GM12864 (cell line): ENCODE results near the gene ZNF729.
"Not testable (repeated sequence)": the region's sequence is repeated elsewhere in the genome, so short reads cannot be mapped to it uniquely, and the experiment has no call there.

ENCODE experiments used
- DNase-seq: peaks from one replicate; pipeline ENCODE4 v3.0.0-alpha.2; 2011; ENCODE audit warnings: low read depth
- H3K4me3 ChIP-seq: 2 replicates; pipeline ENCODE4 v1.5.1; 2011; ENCODE audit warnings: mild to moderate bottlenecking, low read depth, low read length, control low read depth
- TF ChIP-seq, protein P1 (sequence below): IDR thresholded peaks from 2 replicates; pipeline ENCODE4 v1.5.1; 2011; ENCODE audit warnings: low read depth, mild to moderate bottlenecking, moderate library complexity, low read length, control low read depth, inconsistent platforms; ENCODE audit errors: missing control alignments

ZNF729 gene

DNA sequence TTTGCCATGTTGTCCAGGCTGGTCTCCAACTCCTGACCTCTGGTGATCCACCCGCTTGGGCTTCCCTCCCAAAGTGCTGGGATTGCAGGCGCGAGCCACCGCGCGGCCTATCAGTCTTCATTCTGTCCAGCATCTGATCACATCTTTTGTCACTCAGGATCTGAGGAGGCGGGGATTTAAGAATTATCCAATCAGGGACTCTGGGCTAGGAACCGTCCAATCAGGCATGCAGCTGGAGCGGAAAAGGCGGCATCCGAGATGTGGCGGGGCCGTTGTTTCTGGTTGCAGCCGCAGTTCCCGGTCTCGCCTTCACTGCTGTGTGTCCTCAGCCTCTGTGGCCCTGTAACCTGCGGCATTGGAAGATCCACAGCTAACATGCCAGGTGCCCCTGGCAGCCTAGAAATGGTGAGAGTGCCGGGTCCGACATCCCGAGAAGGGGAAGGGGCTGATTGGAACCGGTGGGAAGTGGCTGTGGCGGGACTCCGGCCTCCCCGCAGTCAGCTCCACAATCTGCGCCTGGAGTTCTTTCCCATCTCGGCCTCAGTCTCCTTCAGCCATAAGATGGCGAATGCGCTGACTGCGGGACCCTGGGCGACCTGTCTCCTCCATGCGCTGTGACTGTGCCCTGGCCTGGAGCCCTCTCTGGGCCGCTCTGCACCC is at the start of gene ZNF729:
Gene ZNF729 (plus strand): TSS at position 291 of the 660 bp plus-strand sequence. CDS start 85 bp downstream, at position 376.
- no peak for DNase-seq
- TF ChIP-seq, protein P1, sequence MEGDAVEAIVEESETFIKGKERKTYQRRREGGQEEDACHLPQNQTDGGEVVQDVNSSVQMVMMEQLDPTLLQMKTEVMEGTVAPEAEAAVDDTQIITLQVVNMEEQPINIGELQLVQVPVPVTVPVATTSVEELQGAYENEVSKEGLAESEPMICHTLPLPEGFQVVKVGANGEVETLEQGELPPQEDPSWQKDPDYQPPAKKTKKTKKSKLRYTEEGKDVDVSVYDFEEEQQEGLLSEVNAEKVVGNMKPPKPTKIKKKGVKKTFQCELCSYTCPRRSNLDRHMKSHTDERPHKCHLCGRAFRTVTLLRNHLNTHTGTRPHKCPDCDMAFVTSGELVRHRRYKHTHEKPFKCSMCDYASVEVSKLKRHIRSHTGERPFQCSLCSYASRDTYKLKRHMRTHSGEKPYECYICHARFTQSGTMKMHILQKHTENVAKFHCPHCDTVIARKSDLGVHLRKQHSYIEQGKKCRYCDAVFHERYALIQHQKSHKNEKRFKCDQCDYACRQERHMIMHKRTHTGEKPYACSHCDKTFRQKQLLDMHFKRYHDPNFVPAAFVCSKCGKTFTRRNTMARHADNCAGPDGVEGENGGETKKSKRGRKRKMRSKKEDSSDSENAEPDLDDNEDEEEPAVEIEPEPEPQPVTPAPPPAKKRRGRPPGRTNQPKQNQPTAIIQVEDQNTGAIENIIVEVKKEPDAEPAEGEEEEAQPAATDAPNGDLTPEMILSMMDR, result no peak
- no peak within 1 kb of the TSS for H3K4me3 ChIP-seq

DNA sequence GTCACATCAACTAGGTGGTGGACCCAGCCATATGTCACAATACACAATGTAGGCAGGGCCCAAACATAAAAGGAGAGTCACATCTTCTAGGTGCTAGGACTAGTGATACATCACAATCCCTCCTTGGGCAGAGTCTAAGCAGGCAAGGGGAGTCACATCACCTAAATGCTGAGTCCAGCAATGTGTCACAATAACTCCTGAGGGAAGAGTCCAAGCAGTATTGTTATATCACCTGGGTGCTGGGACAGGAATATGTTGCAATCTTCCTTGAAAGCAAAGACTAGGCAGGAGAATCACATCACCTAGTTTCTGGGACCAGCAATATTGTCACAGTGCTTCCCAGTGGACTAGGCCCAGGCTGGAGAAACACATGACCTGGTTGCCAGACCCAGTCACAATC is 29.4 kb upstream of the ZNF729 start:
- TF ChIP-seq, protein P1, result no peak
- no peak for DNase-seq
- no peak overlapping the region for H3K4me3 ChIP-seq

DNA sequence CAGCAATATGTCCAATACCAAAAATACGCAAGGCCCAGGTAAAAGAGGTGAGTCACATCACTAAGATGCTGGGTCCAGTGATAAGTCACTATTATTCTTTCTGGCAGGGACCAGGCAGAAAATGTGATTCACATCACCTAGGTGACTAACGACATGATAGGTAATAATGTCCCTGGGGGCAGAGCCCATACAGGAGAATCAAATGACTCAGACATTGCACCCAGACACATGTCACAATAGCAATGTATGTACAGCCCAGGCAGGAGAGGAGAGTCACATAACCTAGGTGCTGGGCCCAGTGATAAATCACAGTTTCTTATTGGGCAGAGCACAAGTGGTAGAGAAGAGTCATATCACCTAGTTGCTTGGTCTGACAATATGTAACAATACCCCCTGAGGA is 28.9 kb upstream of the ZNF729 start:
- TF ChIP-seq, protein P1, result no peak
- H3K4me3 ChIP-seq, result no peak overlapping the region
- no peak for DNase-seq

DNA sequence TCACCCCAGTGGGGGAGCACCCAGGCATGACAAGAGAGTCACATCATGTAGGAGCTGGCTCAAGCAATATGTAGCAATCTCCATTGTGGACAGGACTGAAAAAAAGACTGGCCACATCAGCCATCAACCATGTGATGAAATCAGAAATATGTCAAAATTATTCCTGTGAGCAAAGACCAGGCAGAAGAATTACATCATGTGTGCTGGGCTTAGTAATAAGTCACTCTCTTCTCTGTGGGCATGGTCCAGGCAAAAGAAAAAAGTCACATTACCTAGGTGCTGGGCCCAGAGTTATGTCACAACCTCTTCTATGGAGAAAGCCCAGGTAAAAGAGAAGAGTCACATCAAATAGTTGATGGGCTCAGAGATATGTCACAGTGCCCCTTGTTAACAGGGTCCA is 28.3 kb upstream of the ZNF729 start:
- no peak for DNase-seq
- TF ChIP-seq, protein P1, result no peak

DNA sequence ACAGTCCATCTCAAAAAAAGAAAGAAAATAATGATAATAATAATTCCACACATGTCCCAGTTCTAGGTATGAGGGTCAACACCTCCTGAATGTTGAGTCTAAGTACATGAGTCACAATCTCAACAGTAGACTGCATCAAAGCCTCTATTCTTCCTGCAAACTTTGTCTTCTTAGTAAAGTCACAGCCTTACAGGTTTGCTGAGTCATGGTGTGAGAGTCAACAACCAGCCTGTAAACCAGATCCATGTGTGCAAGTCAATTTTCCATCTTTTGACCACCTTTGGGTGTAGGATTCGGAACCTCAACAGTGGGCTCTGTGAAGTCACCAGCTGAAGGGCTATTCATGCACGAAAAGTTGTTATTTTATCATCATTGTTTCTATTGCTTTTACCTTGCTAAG is 25.7 kb upstream of the ZNF729 start:
- DNase-seq, result no peak
- TF ChIP-seq, protein P1, result no peak
- no peak overlapping the region for H3K4me3 ChIP-seq

More for the DNA sequence above, 28.3 kb upstream of the ZNF729 start:
- no peak overlapping the region for H3K4me3 ChIP-seq

DNA sequence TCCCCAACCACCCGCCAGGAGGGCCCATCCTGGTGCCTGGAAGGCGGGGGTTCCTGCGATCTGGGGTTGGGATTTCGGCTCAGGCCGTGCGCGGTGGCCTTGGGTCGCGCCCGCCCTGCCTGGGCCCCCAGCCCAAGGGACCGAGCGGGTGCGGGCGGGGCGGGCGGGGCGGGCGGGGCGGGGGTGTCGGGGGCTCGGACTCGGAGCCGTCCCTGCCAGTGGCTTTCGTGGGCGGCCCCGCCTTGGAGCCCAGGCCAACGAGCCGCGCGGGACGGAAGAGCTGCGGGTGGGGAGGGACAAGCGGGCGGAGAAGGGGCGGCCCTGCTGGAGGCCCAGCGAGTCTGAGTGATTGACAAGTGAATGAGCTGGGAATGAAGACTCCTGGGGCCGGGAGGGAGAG is 24.6 kb upstream of the ZNF729 start:
- TF ChIP-seq, protein P1, result no peak
- H3K4me3 ChIP-seq, result no peak overlapping the region
- DNase-seq, result no peak

DNA sequence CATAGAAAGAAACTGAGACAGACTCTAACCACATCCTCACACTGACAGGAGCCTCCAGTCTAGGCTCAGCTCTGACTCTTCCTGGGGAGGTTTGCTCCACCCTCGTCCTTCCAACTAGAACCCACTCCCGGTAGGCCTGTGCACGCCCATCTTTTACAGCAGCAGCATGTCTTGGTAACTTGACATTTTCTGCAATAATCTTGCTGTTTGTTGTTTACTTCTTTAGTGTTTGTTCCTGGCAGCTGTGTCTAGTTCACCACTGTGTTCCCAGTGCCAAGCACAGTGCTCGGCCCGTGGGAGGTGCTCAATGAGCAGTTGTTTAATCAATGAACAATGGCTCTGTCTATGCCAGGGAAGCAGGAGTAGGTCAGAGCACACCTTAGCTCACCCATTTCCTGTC is 23.1 kb upstream of the ZNF729 start:
- DNase-seq, result no peak
- H3K4me3 ChIP-seq, result no peak overlapping the region
- TF ChIP-seq, protein P1, result no peak

DNA sequence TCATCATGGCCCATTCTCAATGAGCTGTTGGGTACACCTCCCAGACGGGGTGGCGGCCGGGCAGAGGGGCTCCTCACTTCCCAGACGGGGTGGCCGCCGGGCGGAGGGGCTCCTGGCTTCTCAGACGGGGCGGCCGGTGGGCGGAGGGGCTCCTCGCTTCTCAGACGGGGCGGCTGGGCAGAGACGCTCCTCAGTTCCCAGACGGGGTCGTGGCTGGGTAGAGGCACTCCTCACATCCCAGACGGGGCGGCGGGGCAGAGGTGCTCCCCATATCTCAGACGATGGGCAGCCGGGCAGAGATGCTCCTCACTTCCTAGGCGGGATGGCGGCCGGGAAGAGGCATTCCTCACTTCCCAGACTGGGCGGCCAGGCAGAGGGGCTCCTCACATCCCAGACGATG is 35.3 kb downstream of the ZNF729 start:
- DNase-seq, H3K4me3 ChIP-seq: not testable (repeated sequence)
